GM18909 (cell line): ENCODE data around the gene CD80.
"Not testable (repeated sequence)": the region's sequence is repeated elsewhere in the genome, so short reads cannot be mapped to it uniquely, and the experiment has no call there.

ENCODE experiments used
- ATAC-seq: cut with Tn5 transposase; IDR thresholded peaks from one replicate; pipeline ENCODE4 v1.9.1; 2021; ENCODE audit warnings: mild to moderate bottlenecking; ENCODE audit not compliant: unreplicated experiment, poor library complexity

Gene CD80

GRCh38 chr3:119585856-119586570 is 26.6 kb upstream of the CD80 start:
- ATAC-seq = no peak

- ATAC-seq = no peak
Measured at GRCh38 chr3:119585208-119585607, 25.8 kb upstream of the CD80 start.

DNA sequence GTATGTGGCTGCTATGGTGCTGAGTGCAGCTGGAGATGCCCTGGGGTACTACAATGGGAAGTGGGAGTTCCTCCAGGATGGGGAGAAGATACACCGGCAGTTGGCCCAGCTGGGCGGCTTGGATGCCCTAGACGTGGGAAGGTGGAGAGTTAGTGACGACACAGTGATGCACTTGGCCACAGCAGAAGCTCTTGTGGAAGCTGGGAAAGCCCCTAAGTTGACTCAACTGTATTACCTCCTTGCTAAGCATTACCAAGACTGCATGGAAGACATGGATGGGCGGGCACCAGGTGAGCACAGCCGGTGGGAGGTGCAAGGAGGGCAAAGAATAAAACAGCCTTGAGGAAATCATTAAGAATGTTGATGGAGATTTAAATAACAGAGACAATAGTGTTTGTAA is 22.8 kb upstream of the CD80 start:
- peak; percentile 41 for ATAC-seq

DNA sequence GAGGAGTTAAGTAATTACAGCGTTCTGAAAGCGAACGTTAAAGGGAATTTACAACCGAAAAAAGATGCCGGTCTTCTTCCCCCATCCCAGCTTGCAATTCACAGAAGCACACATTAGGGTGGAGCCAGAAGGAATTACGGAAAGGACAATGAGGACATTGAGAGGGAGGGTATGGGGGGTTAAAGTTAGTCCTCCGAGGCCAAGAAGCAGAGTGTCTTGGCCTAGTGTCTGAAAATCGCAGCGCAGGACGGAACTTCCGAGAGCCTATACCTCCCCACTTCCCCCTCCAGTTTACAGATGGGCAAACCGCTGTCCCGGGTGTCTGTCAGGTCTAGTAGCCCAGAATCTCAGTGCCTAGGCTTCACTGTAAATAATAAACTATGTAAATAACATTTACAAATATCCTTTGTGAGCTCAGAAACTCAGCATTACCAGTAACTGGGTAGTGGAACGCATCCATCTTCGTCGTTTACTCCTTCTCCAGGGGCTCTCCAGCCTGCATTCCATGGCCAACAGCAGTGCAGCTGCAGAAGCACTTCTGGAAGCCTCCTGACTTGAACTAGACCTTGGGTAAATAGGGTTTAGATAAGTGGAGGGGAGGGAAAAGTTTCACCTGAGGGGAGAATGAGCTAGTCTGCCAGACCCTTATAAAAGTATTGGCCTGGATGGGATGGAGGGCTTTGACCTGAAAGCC is 20.8 kb upstream of the CD80 start:
- peak; percentile 78 for ATAC-seq

- peak; percentile 73 for ATAC-seq
Measured at GRCh38 chr3:119579366-119580066, 20.1 kb upstream of the CD80 start, which contains the start of gene ADPRH. Gene ADPRH, plus strand, starts transcription at chr3:119579492. Its CDS starts 2,678 bp downstream, at chr3:119582170.

DNA sequence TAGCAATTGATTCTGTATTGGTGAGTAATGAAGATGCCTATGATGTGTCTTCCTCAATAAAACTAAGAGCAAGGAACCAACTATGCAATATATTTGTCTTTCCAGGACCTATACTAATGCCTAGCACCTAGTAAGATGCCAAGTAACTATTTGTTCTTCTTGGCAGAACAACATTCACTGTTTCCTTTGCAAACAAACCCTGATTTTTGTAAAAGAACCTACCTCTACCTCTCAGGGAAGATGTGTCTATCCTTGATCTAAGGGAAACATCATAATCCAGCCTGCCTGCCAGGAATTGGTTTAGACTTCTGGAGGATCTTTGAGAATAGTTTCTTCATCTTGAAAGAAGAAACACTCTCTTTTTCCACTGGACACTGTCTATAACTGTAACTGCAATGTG is 16.1 kb upstream of the CD80 start:
- ATAC-seq = no peak

GRCh38 chr3:119571688-119572087 is 12.3 kb upstream of the CD80 start:
- ATAC-seq = no peak

DNA sequence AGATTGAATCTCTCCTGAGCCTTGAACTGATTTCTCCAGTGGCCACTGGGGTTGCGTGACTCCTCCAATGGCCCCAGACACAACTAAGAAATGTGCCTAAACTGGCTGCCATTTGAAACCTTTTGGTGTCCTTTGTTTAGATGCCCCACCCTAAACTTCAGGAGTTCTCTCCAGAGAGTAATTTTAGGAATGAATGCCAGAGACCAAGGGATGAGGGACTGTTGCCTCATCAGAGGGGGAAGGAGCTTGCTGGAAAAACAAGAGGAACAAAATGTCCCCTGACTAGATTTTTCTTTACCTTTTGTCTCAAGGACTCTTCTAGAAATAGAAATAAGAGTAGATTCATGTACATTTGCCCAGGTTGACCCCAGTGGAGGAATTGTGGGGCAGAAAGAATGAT is 11.8 kb upstream of the CD80 start:
- ATAC-seq = no peak

DNA sequence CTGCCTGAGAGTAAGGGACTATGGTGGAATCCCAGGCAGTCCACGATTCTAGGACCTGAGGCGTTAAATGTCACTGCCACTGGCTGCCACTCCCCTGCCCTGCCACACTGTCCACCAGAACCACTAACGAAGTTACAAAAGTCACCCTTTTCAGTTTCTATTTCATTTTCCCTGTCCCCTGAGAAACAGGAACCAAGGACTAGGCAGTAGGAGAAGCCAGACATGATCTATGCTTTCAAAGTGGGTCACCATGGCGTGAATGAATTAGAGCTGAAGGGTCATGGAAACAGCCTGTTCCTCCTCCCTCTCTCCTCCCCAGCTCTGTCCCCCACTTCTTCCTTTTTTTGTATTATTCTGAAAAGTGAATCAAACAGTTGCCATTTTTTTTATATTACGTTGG is 10.8 kb upstream of the CD80 start:
- no peak for ATAC-seq

GRCh38 chr3:119569156-119569555 is 9.7 kb upstream of the CD80 start:
- ATAC-seq = no peak

DNA sequence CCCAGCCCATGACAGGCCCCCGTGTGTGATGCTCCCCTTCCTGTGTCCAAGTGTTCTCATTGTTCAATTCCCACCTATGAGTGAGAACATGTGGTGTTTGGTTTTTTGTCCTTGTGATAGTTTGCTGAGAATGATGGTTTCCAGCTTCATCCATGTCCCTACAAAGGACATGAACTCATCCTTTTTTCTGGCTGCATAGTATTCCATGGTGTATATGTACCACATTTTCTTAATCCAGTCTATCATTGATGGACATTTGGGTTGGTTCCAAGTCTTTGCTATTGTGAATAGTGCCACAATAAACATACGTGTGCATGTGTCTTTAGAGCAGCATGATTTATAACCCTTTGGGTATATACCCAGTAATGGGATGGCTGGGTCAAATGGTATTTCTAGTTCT is 3.9 kb upstream of the CD80 start:
- not testable (repeated sequence) for ATAC-seq

DNA sequence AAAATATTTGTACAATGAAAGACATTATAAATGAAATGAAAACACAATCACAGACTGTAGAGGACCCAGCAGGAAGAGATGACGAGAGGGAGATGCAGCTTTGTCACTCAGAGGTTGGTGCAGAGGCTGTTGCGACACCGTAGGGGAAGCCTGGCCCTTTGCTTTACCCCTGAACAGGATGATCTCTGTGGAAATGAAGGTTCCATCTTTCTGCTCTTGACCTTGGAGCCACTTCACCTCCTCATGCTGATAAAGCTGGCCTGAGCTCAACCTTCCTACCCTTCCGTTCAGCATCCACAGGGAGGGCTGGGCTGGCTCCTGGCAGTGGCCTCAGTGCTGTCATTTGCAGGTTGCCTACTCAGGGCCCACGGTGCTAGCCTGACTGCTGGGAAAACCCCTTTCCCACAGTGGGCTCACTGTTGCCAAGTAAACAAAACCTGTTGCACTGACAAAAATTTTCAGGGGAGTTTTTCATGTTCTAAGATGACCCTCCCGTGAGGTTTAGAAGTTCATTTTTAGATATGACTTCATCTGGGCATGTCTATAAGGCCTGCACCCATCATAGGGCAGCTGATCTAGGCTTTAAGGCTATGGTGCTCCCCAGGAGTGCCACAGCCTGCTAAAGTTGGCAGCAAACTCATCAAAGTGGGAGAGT is 3.0 kb upstream of the CD80 start:
- peak; percentile 71 for ATAC-seq

GRCh38 chr3:119560160-119560559 is 746 bp upstream of the CD80 start:
- ATAC-seq = no peak

- ATAC-seq = no peak
Measured at GRCh38 chr3:119558626-119559317, 642 bp downstream of the CD80 start.

DNA sequence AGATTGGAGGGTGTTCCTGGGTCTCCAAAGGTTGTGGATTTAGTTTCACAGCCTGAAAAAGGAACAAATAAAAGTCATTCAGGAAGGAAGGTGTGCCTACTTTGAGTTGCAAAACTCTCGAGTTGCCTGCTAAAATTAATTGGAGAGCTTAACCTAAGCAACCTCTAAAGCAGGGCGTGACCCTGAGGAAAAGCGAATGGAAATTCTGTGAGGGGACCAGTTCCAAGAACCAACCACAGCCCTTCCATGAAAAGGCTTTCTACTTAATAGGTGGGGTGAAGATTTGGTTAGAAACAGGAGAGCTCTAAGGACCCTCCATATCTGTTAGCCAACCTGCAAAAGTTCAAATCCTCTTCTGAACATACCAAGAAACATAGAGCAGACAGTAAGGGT is 1.5 kb downstream of the CD80 start:
- ATAC-seq = no peak

GRCh38 chr3:119557192-119557876 is 2.1 kb downstream of the CD80 start:
- no peak for ATAC-seq

GRCh38 chr3:119555929-119556328 is 3.5 kb downstream of the CD80 start:
- no peak for ATAC-seq

- no peak for ATAC-seq
Measured at GRCh38 chr3:119555309-119555735, 4.1 kb downstream of the CD80 start.

- no peak for ATAC-seq
Measured at GRCh38 chr3:119553823-119554415, 5.5 kb downstream of the CD80 start.
